Activated CD4-positive, alpha-beta T cell treated with anti-CD3 and anti-CD28 coated beads, Interleukin-2, amount 10 ng/mL, durations not matched to agents 24 days and 14 days (primary cell): ENCODE results near the gene CEBPB. TPM values are rescaled to one million over a fixed set of nuclear protein-coding genes. Genes with fewer than 3 reads are reported as not detected.
A peak's percentile ranks its signal among the peaks of the same experiment; 100 is the strongest.

Experiments
- DNase-seq: peaks from one replicate; pipeline ENCODE4 v3.0.0; 2022
- H3K27ac Mint-ChIP-seq: one replicate; pipeline ENCODE4 v1.8.0; 2022; ENCODE audit warnings: mild to moderate bottlenecking, mixed read lengths
- H3K27me3 Mint-ChIP-seq: one replicate; pipeline ENCODE4 v1.8.0; 2022; ENCODE audit warnings: mixed read lengths
- H3K36me3 Mint-ChIP-seq: one replicate; pipeline ENCODE4 v1.8.0; 2022; ENCODE audit warnings: low read depth, mild to moderate bottlenecking, mixed read lengths
- H3K4me1 Mint-ChIP-seq: one replicate; pipeline ENCODE4 v1.8.0; 2021; ENCODE audit warnings: mixed read lengths
- H3K4me3 Mint-ChIP-seq: one replicate; pipeline ENCODE4 v1.8.0; 2022; ENCODE audit warnings: mild to moderate bottlenecking, moderate library complexity, mixed read lengths
- H3K9me3 Mint-ChIP-seq: one replicate; pipeline ENCODE4 v1.8.0; 2021; ENCODE audit warnings: mixed read lengths
- intact Hi-C: fragments of 100-400 bp; cut with micrococcal nuclease; formaldehyde crosslinking; loops from one replicate; pipeline ENCODE4 v1.15.1; 2023
- total RNA-seq: library from RNA; stranded (reverse); gene quantifications from 2 replicates; pipeline ENCODE4 v1.2.3, GENCODE V29; 2022

CEBPB gene
- total RNA-seq, 1 donor from 2014 or later, result 45.9 TPM

GRCh38 chr20:50181344-50181743, 9.3 kb upstream of the CEBPB start:
- H3K4me1 Mint-ChIP-seq, result peaks cover 7% of the 10 kb centered on the region
- no peaks in the 10 kb centered on the region for H3K36me3 Mint-ChIP-seq
- DNase-seq, result no peak
- H3K27ac Mint-ChIP-seq, result no peak overlapping the region
- intact Hi-C loops, result no loop called here
- no peak overlapping the region for H3K4me3 Mint-ChIP-seq
- H3K9me3 Mint-ChIP-seq, result no peaks in the 10 kb centered on the region
- peaks cover 25% of the 10 kb centered on the region for H3K27me3 Mint-ChIP-seq

GRCh38 chr20:50182346-50182745, 8.3 kb upstream of the CEBPB start:
- DNase-seq, result no peak
- Mint-ChIP-seq H3K36me3 (no peaks in the 10 kb centered on the region), H3K27me3 (peaks cover 25% of the 10 kb centered on the region), H3K4me3 (no peak overlapping the region), H3K4me1 (peaks cover 9% of the 10 kb centered on the region), H3K9me3 (no peaks in the 10 kb centered on the region), H3K27ac (no peak overlapping the region)
- intact Hi-C loops, result no loop called here

GRCh38 chr20:50185426-50185825, 5.2 kb upstream of the CEBPB start:
- peaks cover 10% of the 10 kb centered on the region for H3K4me1 Mint-ChIP-seq
- H3K27ac Mint-ChIP-seq, result no peak overlapping the region
- no peak overlapping the region for H3K4me3 Mint-ChIP-seq
- no peak for DNase-seq
- intact Hi-C loops, result loop anchor here (5.0 kb wide), 1 partner anchor 387 kb away; no protein-coding TSS in a partner anchor
- H3K9me3 Mint-ChIP-seq, result no peaks in the 10 kb centered on the region
- no peaks in the 10 kb centered on the region for H3K36me3 Mint-ChIP-seq
- H3K27me3 Mint-ChIP-seq, result peaks cover 21% of the 10 kb centered on the region

- Mint-ChIP-seq H3K36me3 (no peaks in the 10 kb centered on the region), H3K27ac (no peak overlapping the region), H3K4me3 (no peak overlapping the region), H3K4me1 (peaks cover 10% of the 10 kb centered on the region), H3K9me3 (no peaks in the 10 kb centered on the region), H3K27me3 (peaks cover 21% of the 10 kb centered on the region)
- intact Hi-C loops, result loop anchor here (1.0 to 5.0 kb wide), 3 partner anchors 274 to 386 kb away; no protein-coding TSS in a partner anchor
- peak; percentile 97 for DNase-seq
Measured at GRCh38 chr20:50186151-50186885, 4.3 kb upstream of the CEBPB start.

DNA sequence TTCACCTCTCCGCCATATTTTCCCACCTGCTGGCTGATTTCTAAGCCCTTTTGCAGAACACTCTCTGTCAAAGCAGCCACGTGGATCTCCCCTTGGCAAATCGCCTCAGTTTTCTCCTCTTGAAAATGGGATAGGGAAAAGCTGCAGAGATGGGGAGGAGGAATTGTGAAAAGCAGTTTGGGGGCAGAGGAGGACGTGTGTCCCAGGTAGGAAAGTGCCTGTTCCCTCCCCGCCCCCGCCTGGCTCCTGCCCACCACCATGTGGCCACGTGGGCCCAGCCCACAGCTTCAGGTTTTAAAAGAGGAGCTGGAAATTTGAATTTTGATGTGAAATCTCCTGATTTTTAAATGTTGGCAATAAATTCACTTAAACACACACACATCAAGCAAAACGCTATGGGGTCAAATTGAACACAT, 3.6 kb upstream of the CEBPB start:
- no peaks in the 10 kb centered on the region for H3K36me3 Mint-ChIP-seq
- no peak overlapping the region for H3K4me3 Mint-ChIP-seq
- H3K9me3 Mint-ChIP-seq, result no peaks in the 10 kb centered on the region
- intact Hi-C loops, result loop anchor here (1.0 to 5.0 kb wide), 3 partner anchors 273 to 385 kb away; no protein-coding TSS in a partner anchor
- H3K27me3 Mint-ChIP-seq, result peaks cover 21% of the 10 kb centered on the region
- DNase-seq, result no peak
- H3K4me1 Mint-ChIP-seq, result peaks cover 10% of the 10 kb centered on the region
- no peak overlapping the region for H3K27ac Mint-ChIP-seq

DNA sequence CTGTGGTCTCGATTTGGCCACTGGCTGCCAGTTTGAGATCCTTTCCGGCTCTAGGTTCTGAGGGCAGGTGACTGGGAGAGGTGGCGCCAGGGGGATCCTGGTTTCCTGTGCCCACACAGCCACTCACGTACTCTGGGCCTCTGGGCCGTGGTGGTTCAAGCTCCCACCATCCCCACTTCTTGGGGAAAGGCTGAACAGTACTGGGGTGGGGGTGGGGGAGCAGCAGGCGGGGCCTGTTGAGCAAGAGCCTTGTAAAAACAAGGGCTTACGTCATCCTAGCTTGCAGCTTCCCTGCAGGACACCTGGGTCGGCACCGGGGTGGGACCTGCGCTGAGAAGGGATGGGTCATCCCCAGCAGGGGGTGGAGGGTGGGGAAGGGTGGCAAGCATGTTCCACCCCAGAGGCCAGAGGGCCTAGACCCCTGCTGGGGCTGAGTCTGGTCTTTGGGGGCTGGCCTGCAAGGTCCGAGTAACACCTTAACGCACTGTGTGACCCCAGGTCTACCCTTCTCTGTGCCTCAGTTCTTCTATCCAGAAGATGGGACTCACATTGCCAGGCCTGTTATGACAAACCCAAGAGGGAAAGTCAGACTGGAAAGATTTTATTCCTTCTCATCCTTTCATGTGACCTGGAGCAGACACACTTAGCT, 3.1 kb upstream of the CEBPB start:
- no peak for DNase-seq
- Mint-ChIP-seq H3K27me3 (peaks cover 21% of the 10 kb centered on the region), H3K4me3 (no peak overlapping the region), H3K9me3 (no peaks in the 10 kb centered on the region), H3K4me1 (peaks cover 10% of the 10 kb centered on the region), H3K27ac (no peak overlapping the region), H3K36me3 (peaks cover 4% of the 10 kb centered on the region)
- intact Hi-C loops, result loop anchor here (5.0 kb wide), 1 partner anchor 385 kb away; no protein-coding TSS in a partner anchor

DNA sequence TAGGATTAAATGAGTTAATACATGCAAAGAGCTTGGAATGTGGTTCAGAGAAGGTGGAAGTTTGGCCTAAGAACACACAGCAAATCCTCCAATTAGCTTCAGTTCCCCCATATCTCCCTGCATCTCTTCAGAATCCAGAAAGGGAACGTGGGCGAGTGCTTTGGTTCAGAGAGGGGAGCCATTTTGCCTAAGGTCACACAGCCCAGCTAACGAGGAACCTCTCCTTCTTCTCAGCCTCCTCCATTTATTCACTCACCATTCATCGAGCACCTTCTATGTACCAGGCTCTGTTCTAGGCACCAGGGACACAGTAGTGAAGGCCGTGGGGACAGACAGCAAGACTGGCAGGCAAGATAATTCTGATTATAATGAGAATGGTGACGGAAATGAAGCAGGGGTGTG, 2.3 kb upstream of the CEBPB start:
- H3K4me1 Mint-ChIP-seq, result peaks cover 17% of the 10 kb centered on the region
- intact Hi-C loops, result loop anchor here (5.0 kb wide), 1 partner anchor 384 kb away; no protein-coding TSS in a partner anchor
- no peak overlapping the region for H3K4me3 Mint-ChIP-seq

DNA sequence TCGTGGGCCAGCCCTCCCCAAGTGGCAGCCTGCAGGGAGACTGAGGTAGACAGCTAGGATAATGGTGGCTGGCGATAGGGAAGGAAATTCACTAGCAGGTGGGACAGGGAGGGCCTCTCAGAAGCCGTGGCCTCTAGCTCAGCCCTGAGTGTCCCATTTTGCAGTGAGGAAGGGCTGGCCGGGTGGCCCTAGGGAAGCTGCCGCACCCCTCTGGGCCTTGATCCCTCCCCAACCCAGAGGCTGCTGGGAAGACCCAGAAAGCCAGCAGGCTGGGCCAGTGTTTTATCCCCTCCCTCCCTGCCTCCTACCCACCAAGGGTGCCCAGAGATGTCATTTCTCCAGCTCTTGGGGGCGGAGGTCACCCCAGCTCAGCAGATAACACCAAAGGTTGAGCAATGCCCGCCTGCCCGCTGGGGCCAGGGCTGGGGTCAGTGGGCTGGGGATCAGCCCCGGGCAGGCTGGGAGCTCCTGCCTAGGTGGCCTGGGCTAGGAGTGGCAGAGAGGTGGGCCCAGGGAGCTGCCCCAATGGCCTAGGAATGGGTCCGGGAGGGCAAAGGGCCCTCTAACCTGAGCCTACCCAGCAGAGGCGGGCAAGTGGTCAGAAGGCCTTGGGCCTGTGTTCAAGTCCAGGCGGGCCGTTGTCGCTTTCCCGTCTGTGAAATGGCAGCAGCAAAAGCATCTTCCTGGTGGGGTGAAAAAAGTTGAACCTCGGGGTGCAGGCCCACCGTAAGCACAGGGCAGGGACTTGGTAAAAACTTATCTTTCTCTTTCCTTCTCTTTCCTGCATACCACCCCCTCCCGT, 1.6 kb upstream of the CEBPB start:
- Mint-ChIP-seq H3K4me3 (no peak overlapping the region), H3K27ac (peak overlapping the region; percentile 38), H3K36me3 (peaks cover 13% of the 10 kb centered on the region), H3K9me3 (no peaks in the 10 kb centered on the region), H3K27me3 (peaks cover 18% of the 10 kb centered on the region), H3K4me1 (peaks cover 25% of the 10 kb centered on the region)
- DNase-seq, result peak; percentile 61
- intact Hi-C loops, result loop anchor here (5.0 kb wide), 1 partner anchor 383 kb away; no protein-coding TSS in a partner anchor

More for the DNA sequence above, 2.3 kb upstream of the CEBPB start:
- DNase-seq, result no peak
- H3K27me3 Mint-ChIP-seq, result peaks cover 21% of the 10 kb centered on the region
- H3K36me3 Mint-ChIP-seq, result peaks cover 12% of the 10 kb centered on the region
- H3K9me3 Mint-ChIP-seq, result no peaks in the 10 kb centered on the region
- H3K27ac Mint-ChIP-seq, result no peak overlapping the region

- intact Hi-C loops, result loop anchor here (1.0 to 10.0 kb wide), 7 partner anchors 95 to 541 kb away; partner anchors contain the start of gene PARD6B
- peaks cover 29% of the 10 kb centered on the region for H3K4me1 Mint-ChIP-seq
- peak overlapping the region; percentile 55 for H3K4me3 Mint-ChIP-seq
- DNase-seq, result no peak
- no peaks in the 10 kb centered on the region for H3K9me3 Mint-ChIP-seq
- peak overlapping the region; percentile 41 for H3K27ac Mint-ChIP-seq
- H3K36me3 Mint-ChIP-seq, result peaks cover 17% of the 10 kb centered on the region
- H3K27me3 Mint-ChIP-seq, result peaks cover 12% of the 10 kb centered on the region
Measured at GRCh38 chr20:50189681-50190250, 864 bp upstream of the CEBPB start.

GRCh38 chr20:50191065-50191543, 474 bp downstream of the CEBPB start:
- H3K27ac Mint-ChIP-seq, result peak overlapping the region; percentile 84
- H3K27me3 Mint-ChIP-seq, result peaks cover 1% of the 10 kb centered on the region
- H3K36me3 Mint-ChIP-seq, result peaks cover 18% of the 10 kb centered on the region
- H3K9me3 Mint-ChIP-seq, result no peaks in the 10 kb centered on the region
- H3K4me3 Mint-ChIP-seq, result peak overlapping the region; percentile 82
- intact Hi-C loops, result loop anchor here (2.0 to 10.0 kb wide), 3 partner anchors 94 to 540 kb away; partner anchors contain the start of gene PARD6B
- DNase-seq, result peak; percentile 93
- peaks cover 35% of the 10 kb centered on the region for H3K4me1 Mint-ChIP-seq

DNA sequence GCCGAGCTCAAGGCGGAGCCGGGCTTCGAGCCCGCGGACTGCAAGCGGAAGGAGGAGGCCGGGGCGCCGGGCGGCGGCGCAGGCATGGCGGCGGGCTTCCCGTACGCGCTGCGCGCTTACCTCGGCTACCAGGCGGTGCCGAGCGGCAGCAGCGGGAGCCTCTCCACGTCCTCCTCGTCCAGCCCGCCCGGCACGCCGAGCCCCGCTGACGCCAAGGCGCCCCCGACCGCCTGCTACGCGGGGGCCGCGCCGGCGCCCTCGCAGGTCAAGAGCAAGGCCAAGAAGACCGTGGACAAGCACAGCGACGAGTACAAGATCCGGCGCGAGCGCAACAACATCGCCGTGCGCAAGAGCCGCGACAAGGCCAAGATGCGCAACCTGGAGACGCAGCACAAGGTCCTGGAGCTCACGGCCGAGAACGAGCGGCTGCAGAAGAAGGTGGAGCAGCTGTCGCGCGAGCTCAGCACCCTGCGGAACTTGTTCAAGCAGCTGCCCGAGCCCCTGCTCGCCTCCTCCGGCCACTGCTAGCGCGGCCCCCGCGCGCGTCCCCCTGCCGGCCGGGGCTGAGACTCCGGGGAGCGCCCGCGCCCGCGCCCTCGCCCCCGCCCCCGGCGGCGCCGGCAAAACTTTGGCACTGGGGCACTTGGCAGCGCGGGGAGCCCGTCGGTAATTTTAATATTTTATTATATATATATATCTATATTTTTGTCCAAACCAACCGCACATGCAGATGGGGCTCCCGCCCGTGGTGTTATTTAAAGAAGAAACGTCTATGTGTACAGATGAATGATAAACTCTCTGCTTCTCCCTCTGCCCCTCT, 1.1 kb downstream of the CEBPB start:
- H3K4me3 Mint-ChIP-seq, result peak overlapping the region; percentile 94
- intact Hi-C loops, result loop anchor here (2.0 to 10.0 kb wide), 3 partner anchors 93 to 539 kb away; partner anchors contain the start of gene PARD6B

DNA sequence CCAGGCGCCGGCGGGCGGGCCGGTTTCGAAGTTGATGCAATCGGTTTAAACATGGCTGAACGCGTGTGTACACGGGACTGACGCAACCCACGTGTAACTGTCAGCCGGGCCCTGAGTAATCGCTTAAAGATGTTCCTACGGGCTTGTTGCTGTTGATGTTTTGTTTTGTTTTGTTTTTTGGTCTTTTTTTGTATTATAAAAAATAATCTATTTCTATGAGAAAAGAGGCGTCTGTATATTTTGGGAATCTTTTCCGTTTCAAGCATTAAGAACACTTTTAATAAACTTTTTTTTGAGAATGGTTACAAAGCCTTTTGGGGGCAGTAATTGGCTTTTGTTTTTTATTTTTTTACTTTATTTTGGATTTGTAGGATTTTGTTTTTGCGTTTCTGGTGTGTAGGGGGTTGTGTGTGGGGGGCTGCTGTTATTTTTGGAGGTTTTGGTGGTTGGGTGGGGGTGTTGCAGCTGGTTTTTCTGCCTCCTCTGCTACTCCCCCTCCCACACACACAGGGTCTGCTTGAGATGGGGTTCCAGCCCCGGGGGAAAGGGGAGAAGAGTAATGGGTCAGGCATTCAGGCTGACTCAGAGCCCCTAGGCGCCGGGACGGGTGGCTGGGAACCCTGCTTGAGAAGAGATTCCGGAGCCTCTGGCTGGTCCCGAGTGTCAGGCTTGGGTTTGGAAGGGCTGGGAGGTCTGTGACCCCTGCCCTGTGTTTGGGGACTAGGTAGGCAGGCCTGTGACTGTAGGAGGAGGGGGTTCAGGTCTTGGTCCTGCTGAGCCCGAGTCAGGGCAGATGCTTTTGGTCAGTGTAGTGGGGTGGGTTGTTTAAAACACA, 2.0 kb downstream of the CEBPB start:
- intact Hi-C loops, result loop anchor here (5.0 to 10.0 kb wide), 2 partner anchors 92 to 190 kb away; no protein-coding TSS in a partner anchor
- Mint-ChIP-seq H3K4me3 (peak overlapping the region; percentile 94), H3K4me1 (peaks cover 34% of the 10 kb centered on the region), H3K36me3 (peaks cover 20% of the 10 kb centered on the region), H3K27ac (peak overlapping the region; percentile 97), H3K27me3 (no peaks in the 10 kb centered on the region), H3K9me3 (no peaks in the 10 kb centered on the region)
- DNase-seq, result peak; percentile 94

More for the DNA sequence above, 1.1 kb downstream of the CEBPB start:
- H3K9me3 Mint-ChIP-seq, result no peaks in the 10 kb centered on the region
- H3K4me1 Mint-ChIP-seq, result peaks cover 30% of the 10 kb centered on the region
- H3K27ac Mint-ChIP-seq, result peak overlapping the region; percentile 97
- DNase-seq, result peak; percentile 91
- peaks cover 18% of the 10 kb centered on the region for H3K36me3 Mint-ChIP-seq
- no peaks in the 10 kb centered on the region for H3K27me3 Mint-ChIP-seq
